H1 (cell line): ENCODE data around the gene ZNF302. TPM values are rescaled to one million over a fixed set of nuclear protein-coding genes. Genes with fewer than 3 reads are reported as not detected.

Source experiments
- CTCF ChIA-PET: fragments of 300-600 bp; sonication (Branson Sonifier 250); formaldehyde crosslinking; loops from one replicate; lab custom pipeline; 2021; ENCODE audit not compliant: partially characterized antibody; lab: Charles Lee
- POLR2A ChIA-PET: fragments of 300-600 bp; sonication (Branson Sonifier 250); formaldehyde crosslinking; loops from one replicate; lab custom pipeline; 2021; ENCODE audit warnings: inconsistent platforms; ENCODE audit not compliant: partially characterized antibody; lab: Charles Lee
- DNase-seq, 2 experiments: peaks; one replicate each; pipeline versions ENCODE4 v3.0.0 to v3.0.0-alpha.2; 2010 to 2022; ENCODE audit warnings: low spot score in 2 of 2, low read depth in 1 of 2, mixed read lengths in 1 of 2
- FAIRE-seq: peaks from 2 replicates; lab custom pipeline; 2011; peaks lifted over from hg19 to GRCh38; lab: Jason Lieb, UNC
- H2AFZ ChIP-seq: 2 replicates; pipeline ENCODE4 v1.8.1; 2012; ENCODE audit warnings: low read length, inconsistent platforms
- H2AK5ac ChIP-seq: 2 replicates; pipeline ENCODE4 v1.6.1; 2013; ENCODE audit warnings: low read depth, low read length
- H2BK120ac ChIP-seq: replicated peaks from 2 replicates; pipeline ENCODE3; 2013; ENCODE audit warnings: low read depth, low read length, inconsistent platforms
- H2BK12ac ChIP-seq: 2 replicates; pipeline ENCODE4 v1.6.1; 2013; ENCODE audit warnings: low read depth, low read length
- H2BK15ac ChIP-seq: 2 replicates; pipeline ENCODE4 v1.6.1; 2013; ENCODE audit warnings: low read length
- H2BK20ac ChIP-seq: 2 replicates; pipeline ENCODE4 v1.6.1; 2013; ENCODE audit warnings: low read length
- H2BK5ac ChIP-seq: 2 replicates; pipeline ENCODE4 v1.6.1; 2013; ENCODE audit warnings: low read depth, low read length
- H3K14ac ChIP-seq: 2 replicates; pipeline ENCODE4 v1.6.1; 2013; ENCODE audit warnings: inconsistent platforms; ENCODE audit not compliant: insufficient read length
- H3K18ac ChIP-seq: 2 replicates; pipeline ENCODE4 v1.6.1; 2013; ENCODE audit warnings: low read length; ENCODE audit errors: extremely low read depth
- H3K23ac ChIP-seq: 2 replicates; pipeline ENCODE4 v1.6.1; 2013; ENCODE audit warnings: inconsistent platforms; ENCODE audit not compliant: insufficient read length
- H3K23me2 ChIP-seq: 2 replicates; pipeline ENCODE4 v1.6.1; 2013; ENCODE audit warnings: low read depth, low read length
- H3K27ac ChIP-seq: 2 replicates; pipeline ENCODE4 v1.6.1; 2011; ENCODE audit warnings: low read depth, low read length, inconsistent platforms
- H3K27me3 ChIP-seq, 4 experiments: replicated peaks in 1 of 4; 1 replicate in 1 of 4; 2 replicates in 3 of 4; pipeline versions ENCODE4 v1.6.1 to v1.8.1; 2011 to 2013; ENCODE audit warnings: low read length in 3 of 4, mild to moderate bottlenecking in 3 of 4, inconsistent platforms in 2 of 4, mixed read lengths in 2 of 4, moderate library complexity in 1 of 4; ENCODE audit not compliant: control insufficient read depth in 3 of 4, insufficient read depth in 3 of 4; ENCODE audit errors: extremely low read depth in 1 of 4
- H3K36me3 ChIP-seq, 4 experiments: 2 replicates each; pipeline versions ENCODE4 v1.6.1 to v1.8.1; 2011 to 2013; ENCODE audit warnings: mild to moderate bottlenecking in 4 of 4, low read length in 3 of 4, moderate library complexity in 2 of 4, control low read depth in 1 of 4, inconsistent platforms in 1 of 4; ENCODE audit not compliant: insufficient read depth in 4 of 4, control insufficient read depth in 2 of 4
- H3K4ac ChIP-seq: replicated peaks from 2 replicates; pipeline ENCODE3; 2013; ENCODE audit warnings: low read length, low read depth, mixed read lengths, inconsistent platforms; ENCODE audit not compliant: insufficient read length
- H3K4me1 ChIP-seq, 4 experiments: replicated peaks in 1 of 4; 1 replicate in 1 of 4; 2 replicates in 3 of 4; pipeline versions ENCODE4 v1.6.1 to v1.8.1; 2011 to 2013; ENCODE audit warnings: low read length in 3 of 4, inconsistent platforms in 2 of 4, mixed read lengths in 1 of 4; ENCODE audit not compliant: insufficient read depth in 4 of 4, control insufficient read depth in 3 of 4
- H3K4me2 ChIP-seq, 2 experiments: 2 replicates each; pipeline versions ENCODE4 v1.6.1 to v1.8.1; 2011 to 2013; ENCODE audit warnings: low read depth in 2 of 2, low read length in 2 of 2, control low read depth in 1 of 2, inconsistent platforms in 1 of 2, mild to moderate bottlenecking in 1 of 2; ENCODE audit not compliant: insufficient read depth in 1 of 2
- H3K4me3 ChIP-seq, 4 experiments: fragments of 200-600, 300-600 bp in 1 of 4; sonication (generic), shearing (Covaris generic), sonication (Bioruptor Twin) in 1 of 4; 2 replicates each; pipeline versions ENCODE4 v1.5.1 to v1.8.1; 2011 to 2016; ENCODE audit warnings: low read length in 4 of 4, low read depth in 3 of 4, control low read depth in 2 of 4, inconsistent platforms in 2 of 4, mild to moderate bottlenecking in 2 of 4, mixed read lengths in 1 of 4, moderate library complexity in 1 of 4; ENCODE audit not compliant: insufficient read depth in 2 of 4; ENCODE audit errors: extremely low read depth in 1 of 4
- H3K56ac ChIP-seq: replicated peaks from 2 replicates; pipeline ENCODE3; 2013; ENCODE audit warnings: low read depth, mild to moderate bottlenecking, mixed read lengths, low read length, inconsistent platforms; ENCODE audit not compliant: insufficient read length
- H3K79me1 ChIP-seq: 2 replicates; pipeline ENCODE4 v1.6.1; 2013; ENCODE audit warnings: low read depth, low read length, control low read depth
- H3K79me2 ChIP-seq, 2 experiments: 2 replicates each; pipeline versions ENCODE4 v1.6.1 to v1.8.1; 2012 to 2013; ENCODE audit warnings: low read length in 2 of 2, mild to moderate bottlenecking in 2 of 2, inconsistent platforms in 1 of 2; ENCODE audit not compliant: insufficient read depth in 2 of 2, control insufficient read depth in 1 of 2
- H3K9ac ChIP-seq, 4 experiments: replicated peaks in 1 of 4; 1 replicate in 1 of 4; 2 replicates in 3 of 4; pipeline versions ENCODE4 v1.6.1 to v1.8.1; 2011 to 2013; ENCODE audit warnings: low read depth in 3 of 4, low read length in 3 of 4, control low read depth in 2 of 4, mild to moderate bottlenecking in 2 of 4, moderate library complexity in 2 of 4, inconsistent platforms in 1 of 4; ENCODE audit errors: extremely low read depth in 1 of 4
- H3K9me3 ChIP-seq, 2 experiments: 2 replicates each; pipeline versions ENCODE4 v1.6.1 to v1.8.1; 2012 to 2013; ENCODE audit warnings: mild to moderate bottlenecking in 2 of 2, moderate library complexity in 2 of 2, control low read depth in 1 of 2, inconsistent platforms in 1 of 2, low read depth in 1 of 2, low read length in 1 of 2, mixed read lengths in 1 of 2; ENCODE audit not compliant: insufficient read depth in 2 of 2
- H4K20me1 ChIP-seq, 2 experiments: replicated peaks in 1 of 2; 2 replicates each; pipeline versions ENCODE3 to v1.8.1; 2011 to 2013; ENCODE audit warnings: inconsistent platforms in 2 of 2, low read length in 2 of 2, mild to moderate bottlenecking in 1 of 2; ENCODE audit not compliant: insufficient read depth in 2 of 2, control insufficient read depth in 1 of 2
- H4K5ac ChIP-seq: 2 replicates; pipeline ENCODE4 v1.6.1; 2013; ENCODE audit warnings: low read length, low read depth, mixed read lengths, inconsistent platforms; ENCODE audit not compliant: insufficient read length
- H4K8ac ChIP-seq: 2 replicates; pipeline ENCODE4 v1.8.0; 2013; ENCODE audit warnings: mild to moderate bottlenecking, moderate library complexity, low read length, inconsistent platforms; ENCODE audit not compliant: insufficient read depth; ENCODE audit errors: extremely low read depth
- H4K91ac ChIP-seq: replicated peaks from 2 replicates; pipeline ENCODE3; 2013; ENCODE audit warnings: low read length, mixed read lengths, inconsistent platforms; ENCODE audit not compliant: insufficient read length
- NANOG ChIP-seq: IDR thresholded peaks from 2 replicates; pipeline ENCODE4 v1.6.1; 2011; ENCODE audit warnings: low read length, low read depth, mild to moderate bottlenecking, inconsistent platforms; ENCODE audit not compliant: insufficient read depth, poor library complexity, severe bottlenecking
- SP1 ChIP-seq: IDR thresholded peaks from 2 replicates; pipeline ENCODE4 v1.6.1; 2011; ENCODE audit warnings: low read depth, low read length
- WGBS, 2 experiments: shearing (Covaris generic) in 1 of 2; methylation state at CpG; one replicate each; pipeline versions ENCODE4 v1.1.6 to v1.1.7; 2013 to 2015; ENCODE audit warnings: low lambda C conversion rate in 2 of 2, mixed read lengths in 2 of 2, inconsistent platforms in 1 of 2, low coverage in 1 of 2, missing lambda C conversion rate in 1 of 2; ENCODE audit not compliant: insufficient replicate concordance in 2 of 2, insufficient coverage in 1 of 2, insufficient read length in 1 of 2; ENCODE audit errors: extremely low coverage in 1 of 2, missing lambda C conversion rate in 1 of 2; 5-methylcytosine and 5-hydroxymethylcytosine counted together
- polyA plus RNA-seq, 7 experiments: library from polyadenylated mRNA; depleted of rRNA in 3 of 7; stranded (reverse) in 5 of 7; unstranded in 2 of 7; fragments of >200 nt in 5 of 7; fragments of 200-250 nt in 2 of 7; gene quantifications; 1 replicate in 5 of 7; 2 replicates in 1 of 7; 4 replicates in 1 of 7; pipeline versions ENCODE4 v1.2.1 to v1.2.3, GENCODE V29; 2011 to 2013; ENCODE audit warnings: missing spikeins in 2 of 7, mixed read lengths in 2 of 7
- total RNA-seq: library from RNA; stranded (reverse); fragmentation: NEBNext Ultra II Directional; extraction: Animal tissue kit (Norgen Biotek cat#: 25700); gene quantifications from 2 replicates; pipeline ENCODE4 v1.2.1, GENCODE V29; 2021

The ZNF302 gene
- total and polyA plus RNA-seq, 2 of the 8 experiments (the other 6 are each of a cell fraction or from before 2014, with no cell fraction given), result 9.1 to 20.4 TPM

DNA sequence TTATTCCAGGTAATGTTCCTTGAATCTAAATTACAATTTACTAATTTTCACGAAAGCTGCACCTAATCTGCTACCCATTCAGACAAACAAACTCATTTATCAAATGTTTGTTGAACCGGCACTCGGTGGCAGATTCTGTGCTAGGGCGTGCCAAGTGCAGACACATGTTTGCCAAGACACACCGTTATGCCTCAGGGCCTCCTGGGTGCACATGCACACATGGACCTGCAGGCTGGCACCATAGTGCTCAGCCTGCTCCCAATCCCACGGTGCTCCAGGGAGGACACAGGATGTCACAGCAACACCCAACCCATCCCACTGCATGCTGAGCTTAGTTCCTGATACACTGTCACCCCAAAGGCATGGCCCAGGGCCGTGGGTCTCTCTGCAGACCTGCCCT is 8.2 kb upstream of the ZNF302 start:
- peaks cover 0 to 18% of the 10 kb centered on the region in 2 experiments; a peak in 1 of 4 replicates for H3K9me3 ChIP-seq
- H3K79me1 ChIP-seq, result no peaks in the 10 kb centered on the region
- H4K5ac ChIP-seq, result no peak overlapping the region
- no peaks in the 10 kb centered on the region for H4K20me1 ChIP-seq
- no peaks in the 10 kb centered on the region for H3K23me2 ChIP-seq
- no peak overlapping the region for H2AFZ ChIP-seq
- H3K14ac ChIP-seq, result no peak overlapping the region
- H3K4me3 ChIP-seq, result no peak overlapping the region
- no peaks in the 10 kb centered on the region for H3K4me1 ChIP-seq
- no peak overlapping the region for H3K27ac ChIP-seq
- no peak overlapping the region for H2BK120ac ChIP-seq
- no peaks in the 10 kb centered on the region for H3K79me2 ChIP-seq
- no peak overlapping the region for H4K8ac ChIP-seq
- WGBS, 2 experiments, result 86% methylated on average over 6 of the region's 7 CpGs; no CpG with 5 or more reads in 1 of the 2 experiments
- H3K56ac ChIP-seq, result no peak overlapping the region
- ChIA-PET CTCF (no interaction called here), POLR2A (interaction anchor here (2.2 to 2.4 kb wide), 2 partner anchors 8 to 14 kb away, joined by 6 to 11 read pairs; partner anchors contain the start of genes SCGB2B2 and ZNF302)
- no peak overlapping the region for H2BK15ac ChIP-seq
- no peak overlapping the region for H2BK12ac ChIP-seq
- DNase-seq, result no peak
- H3K9ac ChIP-seq, result no peak overlapping the region
- FAIRE-seq, result no peak
- no peak overlapping the region for H4K91ac ChIP-seq
- no peak overlapping the region for H2AK5ac ChIP-seq
- H2BK20ac ChIP-seq, result no peak overlapping the region
- no peaks in the 10 kb centered on the region for H3K36me3 ChIP-seq
- no peak overlapping the region for H3K4me2 ChIP-seq
- no peak overlapping the region for H2BK5ac ChIP-seq
- H3K23ac ChIP-seq, result no peak overlapping the region
- H3K18ac ChIP-seq, result no peak overlapping the region
- H3K4ac ChIP-seq, result no peak overlapping the region
- H3K27me3 ChIP-seq, result 0 out of 7 replicates have a peak, but pooled peaks cover 0 to 2% (median 0%) of the 10 kb centered on the region in 4 experiments
- no peak for TF ChIP-seq SP1
- TF ChIP-seq NANOG, result no peak
